SK-N-SH (cell line): ENCODE data around the gene APBB2. TPM values are rescaled to one million over a fixed set of nuclear protein-coding genes. Genes with fewer than 3 reads are reported as not detected.

Source experiments
- CTCF ChIA-PET: fragments of 300-600, 350-600 bp; formaldehyde crosslinking; extraction: SDS; loops from one replicate; lab custom pipeline; 2021; lab: Yijun Ruan, JAX
- POLR2A ChIA-PET: fragments of 350-600 bp; sonication (Branson Sonifier 250); formaldehyde crosslinking; extraction: SDS; loops from one replicate; lab custom pipeline; 2020; ENCODE audit warnings: antibody characterized with exemption, inconsistent platforms; lab: Yijun Ruan, JAX
- DNase-seq: peaks from one replicate; pipeline ENCODE4 v3.0.0; 2012
- H2AFZ ChIP-seq: fragments of 200-600 bp; sonication (generic); 2 replicates; pipeline ENCODE4 v1.8.1; 2016; ENCODE audit warnings: antibody characterized with exemption, mild to moderate bottlenecking, low read depth
- H3F3A ChIP-seq: fragments of 200-600 bp; sonication (generic); replicated peaks from 2 replicates; pipeline ENCODE3; 2016; ENCODE audit warnings: antibody characterized with exemption, mild to moderate bottlenecking; ENCODE audit not compliant: insufficient read depth
- H3K27ac ChIP-seq, 2 experiments: fragments of 200-500 bp in 1 of 2; fragments of 200-600 bp in 1 of 2; sonication (Bioruptor generic) in 1 of 2; sonication (generic), shearing (Covaris generic) in 1 of 2; 2 replicates each; pipeline versions ENCODE4 v1.5.1 to v1.6.1; 2014 to 2016; ENCODE audit warnings: low read depth in 2 of 2, inconsistent platforms in 1 of 2, low read length in 1 of 2, mild to moderate bottlenecking in 1 of 2, mixed read lengths in 1 of 2
- H3K27me3 ChIP-seq: fragments of 200-600 bp; sonication (generic), shearing (Covaris generic); 2 replicates; pipeline ENCODE4 v1.6.1; 2016; ENCODE audit warnings: mixed run types; ENCODE audit not compliant: insufficient read depth
- H3K36me3 ChIP-seq, 2 experiments: fragments of 200-500 bp in 1 of 2; fragments of 200-600 bp in 1 of 2; sonication (Bioruptor generic) in 1 of 2; sonication (generic) in 1 of 2; replicated peaks in 1 of 2; 2 replicates each; pipeline versions ENCODE3 to v1.5.1; 2014 to 2016; ENCODE audit warnings: low read length in 1 of 2, mild to moderate bottlenecking in 1 of 2; ENCODE audit not compliant: insufficient read depth in 2 of 2, control insufficient read depth in 1 of 2
- H3K4me1 ChIP-seq, 2 experiments: fragments of 200-500 bp in 1 of 2; fragments of 200-600 bp in 1 of 2; sonication (Bioruptor generic) in 1 of 2; sonication (generic), shearing (Covaris generic) in 1 of 2; 2 replicates each; pipeline versions ENCODE4 v1.5.1 to v1.6.1; 2014 to 2016; ENCODE audit warnings: low read depth in 1 of 2, low read length in 1 of 2, mixed run types in 1 of 2; ENCODE audit not compliant: insufficient read depth in 2 of 2, control insufficient read depth in 1 of 2
- H3K4me2 ChIP-seq: fragments of 200-600 bp; sonication (generic), shearing (Covaris generic); 2 replicates; pipeline ENCODE4 v1.6.1; 2017; ENCODE audit warnings: mixed run types
- H3K4me3 ChIP-seq, 2 experiments: fragments of 200-500 bp in 1 of 2; fragments of 200-600 bp in 1 of 2; sonication (Bioruptor generic) in 1 of 2; sonication (generic), shearing (Covaris generic) in 1 of 2; 2 replicates each; pipeline versions ENCODE4 v1.5.1 to v1.8.1; 2014 to 2016; ENCODE audit warnings: low read depth in 2 of 2, inconsistent platforms in 1 of 2, low read length in 1 of 2, mild to moderate bottlenecking in 1 of 2, mixed read lengths in 1 of 2, moderate library complexity in 1 of 2
- H3K79me2 ChIP-seq: fragments of 200-600 bp; sonication (generic); 2 replicates; pipeline ENCODE4 v1.8.1; 2017; ENCODE audit warnings: mild to moderate bottlenecking; ENCODE audit not compliant: insufficient read depth
- H3K9ac ChIP-seq: fragments of 200-600 bp; sonication (generic); 2 replicates; pipeline ENCODE4 v1.6.1; 2017; ENCODE audit warnings: mixed run types
- H3K9me2 ChIP-seq: fragments of 200-600 bp; sonication (generic); 2 replicates; pipeline ENCODE4 v1.6.1; 2017; ENCODE audit warnings: mixed run types
- H3K9me3 ChIP-seq: fragments of 200-600 bp; sonication (generic); 2 replicates; pipeline ENCODE4 v1.6.1; 2017; ENCODE audit warnings: mixed run types, mild to moderate bottlenecking, moderate library complexity
- H4K20me1 ChIP-seq: fragments of 200-600 bp; sonication (generic); 2 replicates; pipeline ENCODE4 v1.6.1; 2017; ENCODE audit warnings: mild to moderate bottlenecking, mixed run types; ENCODE audit not compliant: insufficient read depth
- CTCF ChIP-seq: fragments of 200-600 bp; sonication (generic); IDR thresholded peaks from 2 replicates; pipeline ENCODE4 v1.6.1; 2017; ENCODE audit warnings: antibody characterized with exemption, mild to moderate bottlenecking, moderate library complexity
- EP300 ChIP-seq, 2 experiments: IDR thresholded peaks; 2 replicates each; pipeline versions ENCODE4 v1.4.0 to v1.6.1; 2012; ENCODE audit warnings: borderline replicate concordance in 1 of 2, low read depth in 1 of 2, low read length in 1 of 2
- FOXJ3 ChIP-seq: sonication (generic); formaldehyde crosslinking; IDR thresholded peaks from 2 replicates; pipeline ENCODE4 v1.5.1; 2020; ENCODE audit warnings: mild to moderate bottlenecking, missing genetic modification reagents
- FOXM1 ChIP-seq: IDR thresholded peaks from 2 replicates; pipeline ENCODE4 v1.4.0; 2012; ENCODE audit warnings: low read depth, mild to moderate bottlenecking
- IRF3 ChIP-seq: fragments of 150-350 bp; IDR thresholded peaks from 2 replicates; pipeline ENCODE4 v1.6.1; 2016; ENCODE audit warnings: mild to moderate bottlenecking, low read depth, low read length
- MEF2A ChIP-seq: IDR thresholded peaks from 2 replicates; pipeline ENCODE4 v1.4.0; 2012; ENCODE audit warnings: low read depth, borderline replicate concordance
- NFIC ChIP-seq: IDR thresholded peaks from 2 replicates; pipeline ENCODE4 v1.4.0; 2012; ENCODE audit warnings: borderline replicate concordance
- PBX3 ChIP-seq: IDR thresholded peaks from 2 replicates; pipeline ENCODE4; 2012
- POLR2AphosphoS5 ChIP-seq: IDR thresholded peaks from 2 replicates; pipeline ENCODE4 v1.6.1; 2012; ENCODE audit warnings: low read depth, low read length
- RCOR1 ChIP-seq: fragments of 150-350 bp; IDR thresholded peaks from 2 replicates; pipeline ENCODE4 v1.6.1; 2017; ENCODE audit warnings: antibody characterized with exemption, low read length
- REST ChIP-seq: IDR thresholded peaks from 2 replicates; pipeline ENCODE4 v1.6.1; 2012; ENCODE audit warnings: mild to moderate bottlenecking, low read depth, low read length, moderate library complexity
- SMC3 ChIP-seq: IDR thresholded peaks from 2 replicates; pipeline ENCODE4 v1.6.1; 2012; ENCODE audit warnings: low read depth, low read length, improper control_type of control experiment
- TAF1 ChIP-seq: IDR thresholded peaks from 2 replicates; pipeline ENCODE4 v1.6.1; 2012; ENCODE audit warnings: low read depth, mild to moderate bottlenecking, low read length, moderate library complexity, borderline replicate concordance
- TCF12 ChIP-seq: IDR thresholded peaks from 2 replicates; pipeline ENCODE4 v1.4.0; 2012
- TEAD4 ChIP-seq: IDR thresholded peaks from 2 replicates; pipeline ENCODE4 v1.4.0; 2012; ENCODE audit warnings: mild to moderate bottlenecking, borderline replicate concordance; ENCODE audit not compliant: insufficient read depth
- USF1 ChIP-seq: IDR thresholded peaks from 2 replicates; pipeline ENCODE4 v1.4.0; 2012; ENCODE audit warnings: low read depth, borderline replicate concordance
- USF2 ChIP-seq: fragments of 150-350 bp; IDR thresholded peaks from 2 replicates; pipeline ENCODE4 v1.6.1; 2017; ENCODE audit warnings: antibody characterized with exemption, low read length, low read depth, borderline replicate concordance
- YY1 ChIP-seq: IDR thresholded peaks from 2 replicates; pipeline ENCODE4 v1.4.0; 2012; ENCODE audit warnings: low read depth, mild to moderate bottlenecking
- ZBTB33 ChIP-seq: IDR thresholded peaks from 2 replicates; pipeline ENCODE4 v1.4.0; 2012; ENCODE audit warnings: low read depth, borderline replicate concordance
- WGBS: methylation state at CpG from one replicate; pipeline ENCODE4 v1.1.6; 2017; ENCODE audit warnings: low lambda C conversion rate; 5-methylcytosine and 5-hydroxymethylcytosine counted together
- polyA plus RNA-seq, 3 experiments: library from polyadenylated mRNA; depleted of rRNA; stranded (reverse); fragments of >200 nt; gene quantifications; 2 replicates each; pipeline ENCODE4 v1.2.3, GENCODE V29; 2012

APBB2 gene
- polyA plus RNA-seq, 1 of the 3 experiments (the other 2 are of a cell fraction), result 49.8 TPM

GRCh38 chr4:41050116-41050515, 164.2 kb downstream of the APBB2 start:
- TF ChIP-seq NFIC, result no peak
- no peak for TF ChIP-seq MEF2A
- TF ChIP-seq CTCF, result no peak
- TF ChIP-seq YY1, result no peak
- no peak for TF ChIP-seq FOXM1
- no peak for TF ChIP-seq ZBTB33
- no peak for TF ChIP-seq IRF3
- TF ChIP-seq POLR2AphosphoS5, result no peak
- TF ChIP-seq FOXJ3 (CRISPR knock-in tag), result no peak
- TF ChIP-seq TEAD4, result no peak
- no peak for TF ChIP-seq REST
- no peak for TF ChIP-seq USF2
- no peak for TF ChIP-seq PBX3
- no peak for TF ChIP-seq RCOR1
- no peak for TF ChIP-seq TAF1
- no peak for TF ChIP-seq SMC3
- no peak for TF ChIP-seq TCF12
- TF ChIP-seq USF1, result no peak
- no peak for TF ChIP-seq EP300 (IDR thresholded peaks at IDR 0.05; ENCODE audit: borderline replicate concordance in 1 of 2, low read depth in 1 of 2, low read length in 1 of 2)
- no peak for DNase-seq
- H3K36me3 ChIP-seq, result peaks cover 0 to 6% of the 10 kb centered on the region in 2 experiments
- ChIA-PET POLR2A (no interaction called here), CTCF (no interaction called here)
- H3K4me3 ChIP-seq, result no peak overlapping the region
- no peaks in the 10 kb centered on the region for H3K9me2 ChIP-seq
- no peaks in the 10 kb centered on the region for H3K27me3 ChIP-seq
- no peaks in the 10 kb centered on the region for H4K20me1 ChIP-seq
- 89% methylated on average over 1 of the region's 1 CpG for WGBS
- no peak overlapping the region for H2AFZ ChIP-seq
- no peak overlapping the region for H3K4me2 ChIP-seq
- peaks cover 14% of the 10 kb centered on the region for H3K9me3 ChIP-seq
- no peaks in the 10 kb centered on the region for H3K4me1 ChIP-seq
- peaks cover 62% of the 10 kb centered on the region for H3K79me2 ChIP-seq
- no peak overlapping the region for H3K27ac ChIP-seq
- H3F3A ChIP-seq, result no peaks in the 10 kb centered on the region
- H3K9ac ChIP-seq, result no peak overlapping the region
